Measurements from ENCODE around the gene OR2T1. TPM values are rescaled to one million over a fixed set of nuclear protein-coding genes. Genes with fewer than 3 reads are reported as not detected.
"Not testable (repeated sequence)": the region's sequence is repeated elsewhere in the genome, so short reads cannot be mapped to it uniquely, and the experiment has no call there.

The OR2T1 gene
- total RNA-seq, 6 experiments from 2014 or later: not detected

- Histone ChIP-seq H3K36me3 (no peaks in the 10 kb centered on the region), H3K4me1 (no peaks in the 10 kb centered on the region), H3K27me3 (no peaks in the 10 kb centered on the region), H3K4me3 (no peak overlapping the region), H3K27ac (no peak overlapping the region), H3K9me3 (no peaks in the 10 kb centered on the region)
- ATAC-seq (no peak), DNase-seq (no peak)
- 25% methylated on average over 3 of the region's 3 CpGs for WGBS (ENCODE audit: insufficient coverage, low coverage, low lambda C conversion rate, missing lambda C conversion rate)
- intact Hi-C loops (cut with DNase I): no loop called here
- TF ChIP-seq CTCF (IDR thresholded peaks at IDR 0.05) (no peak), POLR2A (IDR thresholded peaks at IDR 0.05) (no peak)
These were observed 13.4 kb downstream of the OR2T1 start for GRCh38 chr1:248416226-248416625.

- no peak for DNase-seq
- WGBS (ENCODE audit: insufficient coverage, low coverage, low lambda C conversion rate, missing lambda C conversion rate): 48% methylated on average over 2 of the region's 2 CpGs
- TF ChIP-seq CTCF (IDR thresholded peaks at IDR 0.05): no peak
- TF ChIP-seq POLR2A (IDR thresholded peaks at IDR 0.05): no peak
- no peak for ATAC-seq
- intact Hi-C loops (cut with DNase I): no loop called here
- Histone ChIP-seq H3K27me3 (no peaks in the 10 kb centered on the region), H3K36me3 (no peaks in the 10 kb centered on the region), H3K4me3 (no peak overlapping the region), H3K9me3 (no peaks in the 10 kb centered on the region), H3K4me1 (no peaks in the 10 kb centered on the region), H3K27ac (no peak overlapping the region)
These were observed 15.0 kb downstream of the OR2T1 start for GRCh38 chr1:248417854-248418253.

GRCh38 chr1:248421384-248421783 is 18.5 kb downstream of the OR2T1 start:
- Histone ChIP-seq H3K27ac (no peak overlapping the region), H3K4me3 (no peak overlapping the region), H3K36me3 (no peaks in the 10 kb centered on the region), H3K4me1 (no peaks in the 10 kb centered on the region), H3K9me3 (no peaks in the 10 kb centered on the region), H3K27me3 (no peaks in the 10 kb centered on the region)
- intact Hi-C loops (cut with DNase I): no loop called here
- WGBS (ENCODE audit: insufficient coverage, low coverage, low lambda C conversion rate, missing lambda C conversion rate): 9% methylated on average over 1 of the region's 1 CpG
- TF ChIP-seq CTCF (IDR thresholded peaks at IDR 0.05) (no peak), POLR2A (IDR thresholded peaks at IDR 0.05) (no peak)
- DNase-seq: no peak
- ATAC-seq: no peak

- 32% methylated on average over 3 of the region's 3 CpGs for WGBS (ENCODE audit: insufficient coverage, low coverage, low lambda C conversion rate, missing lambda C conversion rate)
- H3K4me1 ChIP-seq; H3K36me3 ChIP-seq; H3K27me3 ChIP-seq; H3K27ac ChIP-seq; H3K9me3 ChIP-seq; ATAC-seq; DNase-seq; H3K4me3 ChIP-seq; intact Hi-C loops (cut with DNase I): not testable (repeated sequence)
These were observed 24.8 kb downstream of the OR2T1 start for GRCh38 chr1:248427526-248428191.

GRCh38 chr1:248428192-248428533 is 25.3 kb downstream of the OR2T1 start:
- H3K9me3 ChIP-seq; H3K27ac ChIP-seq; H3K4me1 ChIP-seq; DNase-seq; intact Hi-C loops (cut with DNase I); H3K36me3 ChIP-seq; H3K27me3 ChIP-seq; ATAC-seq; H3K4me3 ChIP-seq: not testable (repeated sequence)
- 57% methylated on average over 3 of the region's 3 CpGs for WGBS (ENCODE audit: insufficient coverage, low coverage, low lambda C conversion rate, missing lambda C conversion rate)

- intact Hi-C loops (cut with DNase I); H3K27me3 ChIP-seq; H3K4me3 ChIP-seq; H3K4me1 ChIP-seq; H3K9me3 ChIP-seq; H3K36me3 ChIP-seq; ATAC-seq; DNase-seq; H3K27ac ChIP-seq: not testable (repeated sequence)
- WGBS (ENCODE audit: insufficient coverage, low coverage, low lambda C conversion rate, missing lambda C conversion rate): 41% methylated on average over 8 of the region's 11 CpGs
These were observed 28.8 kb downstream of the OR2T1 start for GRCh38 chr1:248431683-248432082.

- DNase-seq; intact Hi-C loops (cut with DNase I): not testable (repeated sequence)
- WGBS (ENCODE audit: insufficient coverage, low coverage, low lambda C conversion rate, missing lambda C conversion rate): 12% methylated on average over 4 of the region's 4 CpGs
These were observed 29.4 kb downstream of the OR2T1 start for GRCh38 chr1:248432201-248432600.

GRCh38 chr1:248433811-248434415 is 31.1 kb downstream of the OR2T1 start:
- ATAC-seq; H3K4me1 ChIP-seq; intact Hi-C loops (cut with DNase I); H3K9me3 ChIP-seq; DNase-seq; H3K36me3 ChIP-seq; H3K27ac ChIP-seq; H3K27me3 ChIP-seq; H3K4me3 ChIP-seq: not testable (repeated sequence)
- 83% methylated on average over 22 of the region's 38 CpGs for WGBS (ENCODE audit: insufficient coverage, low coverage, low lambda C conversion rate, missing lambda C conversion rate)

More at GRCh38 chr1:248432201-248432600, 29.4 kb downstream of the OR2T1 start:
- not testable (repeated sequence) for H3K4me3 ChIP-seq, H3K27me3 ChIP-seq, ATAC-seq, H3K4me1 ChIP-seq, H3K36me3 ChIP-seq, H3K9me3 ChIP-seq, H3K27ac ChIP-seq

- H3K27ac ChIP-seq; intact Hi-C loops (cut with DNase I); H3K27me3 ChIP-seq; H3K9me3 ChIP-seq; DNase-seq; H3K4me3 ChIP-seq; H3K4me1 ChIP-seq; ATAC-seq; H3K36me3 ChIP-seq: not testable (repeated sequence)
- 64% methylated on average over 5 of the region's 6 CpGs for WGBS (ENCODE audit: insufficient coverage, low coverage, low lambda C conversion rate, missing lambda C conversion rate)
These were observed 32.1 kb downstream of the OR2T1 start for GRCh38 chr1:248434913-248435312.
